KBM-7 (cell line): ENCODE data around the gene GTF3C2.
"Not testable (repeated sequence)": the region's sequence is repeated elsewhere in the genome, so short reads cannot be mapped to it uniquely, and the experiment has no call there.

Experiments used
- DNase-seq: peaks from one replicate; pipeline ENCODE4 v3.0.0-alpha.2; 2015
- in situ Hi-C: fragments of 300-500 bp; cut with MboI; formaldehyde crosslinking; loops from 2 replicates; pipeline ENCODE4 v1.14.3; 2020; ENCODE audit warnings: low sequenced_read_pairs, low pct_unique_long_range_greater_than_20kb, mixed read lengths

Gene GTF3C2

DNA sequence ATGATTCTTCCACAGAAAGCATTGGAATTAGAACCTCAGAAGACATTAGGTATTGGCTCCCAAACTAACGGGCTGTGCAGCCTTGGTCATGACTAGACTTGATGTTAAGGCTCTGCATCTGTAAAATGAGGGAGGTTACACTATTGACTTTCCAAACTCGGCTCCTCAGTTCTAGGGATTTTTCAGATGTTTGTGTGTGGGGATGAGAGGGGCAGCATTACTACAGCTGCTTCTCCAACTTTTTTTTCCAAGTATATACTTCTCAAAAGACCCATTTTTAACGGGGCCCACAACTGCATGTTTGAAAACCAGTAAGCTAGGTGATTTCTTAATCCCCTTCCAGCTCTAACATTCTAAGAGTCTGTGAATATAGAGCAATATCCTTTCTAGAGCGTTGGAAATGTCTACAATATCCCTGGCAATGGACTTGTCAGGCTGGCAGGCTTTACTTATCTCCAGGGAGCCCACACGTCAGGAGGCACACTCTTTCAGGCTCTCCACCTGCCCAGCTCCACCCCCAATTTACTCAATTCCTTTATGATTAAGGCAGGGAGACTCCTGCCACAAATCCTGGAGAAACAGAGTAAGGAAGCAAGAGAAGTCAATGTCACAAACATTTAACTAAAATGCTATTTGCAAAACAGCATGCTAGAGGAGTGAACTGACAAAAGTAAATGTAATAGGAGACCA lies 32.8 kb downstream of the GTF3C2 start:
- in situ Hi-C loops: no loop called here
- no peak for DNase-seq

DNA sequence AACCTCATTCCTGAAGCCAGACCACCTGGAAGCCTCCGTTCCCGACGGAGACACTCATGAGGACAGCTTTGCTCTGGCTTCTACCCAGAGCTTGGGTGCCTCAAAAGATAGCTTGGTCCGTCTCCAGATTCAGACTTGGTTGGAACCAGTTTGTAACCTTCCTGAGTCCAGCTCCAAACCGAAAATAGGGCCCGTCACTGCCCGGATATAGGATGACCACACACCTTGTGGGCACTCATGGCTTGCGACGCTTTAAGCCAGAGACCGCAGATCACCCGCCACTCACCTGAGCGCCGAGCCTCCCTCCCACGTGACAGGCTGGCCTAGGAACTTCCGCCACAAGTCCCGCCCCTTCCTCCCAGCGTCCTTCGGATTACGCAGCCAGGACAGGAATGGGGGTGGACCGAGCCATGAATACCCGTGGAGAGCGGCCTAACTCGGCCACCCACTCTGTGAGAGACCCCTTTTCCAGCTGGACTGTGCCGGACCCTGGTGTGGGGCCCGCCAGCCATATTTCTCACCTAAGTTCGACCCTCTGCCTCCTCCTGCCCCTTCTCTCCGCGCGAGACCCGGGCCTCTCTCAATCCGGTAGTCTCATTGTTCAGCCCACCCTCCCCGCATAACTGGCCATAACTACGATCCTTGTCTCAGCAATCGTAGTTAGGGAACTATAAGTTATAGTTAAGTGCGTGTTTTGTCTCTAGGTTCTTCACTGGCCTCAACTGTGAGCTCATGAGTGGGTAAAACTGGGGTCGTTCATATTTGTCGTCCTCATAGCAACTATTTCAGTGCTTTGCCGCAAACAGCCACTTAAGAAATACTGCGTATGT lies 33.6 kb downstream of the GTF3C2 start, which contains the start of gene MPV17:
Gene MPV17 (minus strand): TSS at position 332 of the 830 bp plus-strand sequence. CDS start 580 bp downstream, outside the sequence.
- in situ Hi-C loops: no loop called here
- DNase-seq: peak; percentile 89

DNA sequence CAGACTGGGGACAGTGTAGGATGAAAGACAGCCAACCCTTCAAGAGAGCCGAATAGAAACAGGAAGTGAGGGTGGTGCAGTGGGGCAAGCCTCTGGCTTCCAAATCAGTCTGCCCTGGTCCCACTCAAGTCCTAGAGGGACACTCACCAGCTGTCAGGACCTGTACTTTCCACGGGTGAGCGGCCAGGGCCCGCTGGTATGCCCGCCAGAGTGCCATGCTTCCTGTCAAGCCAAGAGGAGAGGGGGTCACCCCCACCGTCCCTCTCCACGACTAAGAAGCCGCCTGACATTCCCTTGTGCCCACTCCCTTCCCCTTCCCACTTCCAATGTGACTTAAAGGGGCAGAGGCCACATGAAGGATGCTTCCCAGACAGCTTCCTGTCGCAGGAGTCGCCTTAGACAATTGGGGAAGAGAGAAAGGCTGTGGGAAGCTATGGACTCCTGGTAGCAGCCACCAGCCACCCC lies 34.2 kb downstream of the GTF3C2 start:
- in situ Hi-C loops: no loop called here
- peak; percentile 48 for DNase-seq

DNA sequence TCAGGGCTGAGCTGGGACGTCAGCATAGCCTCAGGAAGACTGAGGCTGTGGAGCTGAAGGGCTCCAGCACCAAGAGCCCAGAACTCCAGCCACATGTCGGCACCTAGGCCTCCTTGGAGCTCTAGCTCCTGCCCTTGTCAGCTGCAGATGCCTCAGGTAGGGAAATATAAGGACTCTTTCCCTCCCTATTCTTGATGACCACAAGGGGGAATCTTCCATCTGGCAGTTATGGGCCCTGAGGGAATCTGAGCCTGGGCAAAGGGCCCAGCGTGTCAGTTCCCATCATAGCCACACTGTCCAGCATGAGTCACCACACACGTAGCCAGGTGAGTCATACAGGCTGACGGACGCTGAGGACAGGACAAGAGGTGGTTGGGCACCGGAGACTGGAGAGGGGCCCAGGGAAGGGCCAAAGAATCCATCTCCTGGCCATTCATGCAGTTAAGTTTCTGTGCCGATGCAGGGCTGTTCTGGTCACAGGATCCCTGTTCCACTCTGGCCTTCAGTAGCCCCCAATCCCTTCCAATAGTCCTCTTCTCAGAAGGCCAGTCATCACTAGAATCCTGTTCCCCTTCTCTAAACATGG lies 35.5 kb downstream of the GTF3C2 start:
- DNase-seq: no peak

DNA sequence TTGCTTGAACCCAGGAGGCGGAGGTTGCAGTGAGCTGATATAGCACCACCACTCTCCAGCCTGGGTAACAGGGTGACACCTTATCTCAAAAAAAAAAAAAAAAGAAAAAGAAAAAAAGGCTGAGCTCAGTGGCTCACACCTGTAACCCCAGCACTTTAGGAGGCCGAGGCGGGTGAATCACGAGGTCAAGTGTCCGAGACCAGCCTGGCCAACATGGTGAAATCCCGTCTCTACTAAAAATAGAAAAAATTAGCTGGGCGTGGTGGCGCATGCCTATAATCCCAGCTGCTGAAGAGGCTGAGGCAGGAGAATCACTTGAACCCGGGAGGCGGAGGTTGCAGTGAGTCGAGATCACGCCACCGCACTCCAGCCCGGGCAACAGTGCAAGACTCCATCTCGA lies 36.7 kb downstream of the GTF3C2 start:
- in situ Hi-C loops, DNase-seq: not testable (repeated sequence)

More for the DNA sequence above, 35.5 kb downstream of the GTF3C2 start:
- in situ Hi-C loops: no loop called here

DNA sequence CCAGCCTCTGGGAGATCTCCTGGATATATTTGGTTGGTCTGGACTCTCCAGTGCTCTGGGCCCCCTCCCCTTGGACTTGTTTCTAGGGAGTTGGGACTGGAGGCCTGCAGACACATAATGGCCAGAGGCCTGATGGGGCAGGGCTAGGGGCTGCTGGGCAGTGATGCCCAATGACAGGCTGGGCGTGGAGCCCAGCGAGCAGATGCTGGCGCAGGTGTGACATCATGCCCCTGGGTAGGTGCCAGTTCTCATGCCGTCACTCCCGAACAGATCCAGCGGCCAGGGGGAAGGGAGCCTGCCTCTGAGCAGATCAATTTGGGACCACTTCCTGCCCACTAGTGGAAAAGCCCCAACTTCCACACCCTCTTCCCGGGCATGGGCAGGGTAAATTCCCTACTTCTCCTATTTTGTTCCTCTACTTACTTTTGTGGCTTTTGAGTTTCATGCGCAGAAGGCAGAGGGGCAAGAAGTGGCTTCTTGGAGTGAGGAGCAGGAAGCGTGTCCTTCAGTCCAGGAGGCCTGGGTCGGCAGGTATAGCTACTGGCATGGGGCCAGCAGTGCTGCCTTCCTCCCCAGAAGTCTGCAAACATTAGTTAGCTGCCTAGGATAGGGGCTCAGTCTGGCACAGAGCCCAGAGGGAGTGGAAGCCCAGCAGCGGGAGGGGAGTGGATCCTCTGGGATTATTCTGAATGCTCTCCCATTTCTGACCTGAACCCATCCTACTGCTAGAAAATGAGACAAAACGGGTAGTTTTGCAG lies 39.7 kb downstream of the GTF3C2 start:
- no peak for DNase-seq
- in situ Hi-C loops: no loop called here

DNA sequence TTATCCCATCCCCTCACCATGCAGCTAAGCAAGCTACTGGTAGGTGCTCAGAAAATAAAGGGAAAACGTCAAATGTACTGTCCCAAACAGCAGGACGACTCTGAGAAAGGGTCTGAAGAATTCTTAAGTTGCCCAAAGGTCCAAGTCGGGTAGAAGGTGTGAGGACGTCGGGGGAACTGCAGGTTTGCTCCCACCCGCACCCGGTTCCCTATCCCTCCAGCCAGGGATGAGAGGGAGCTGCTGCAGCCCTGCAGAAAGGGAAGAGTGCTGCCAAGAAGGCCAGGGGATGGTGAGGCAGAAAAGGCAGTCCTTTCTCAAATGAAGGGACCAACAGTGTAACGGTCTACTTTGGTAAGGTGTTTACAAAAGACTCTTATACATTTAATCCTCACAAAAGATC lies 41.4 kb downstream of the GTF3C2 start:
- DNase-seq: no peak
- in situ Hi-C loops: no loop called here

DNA sequence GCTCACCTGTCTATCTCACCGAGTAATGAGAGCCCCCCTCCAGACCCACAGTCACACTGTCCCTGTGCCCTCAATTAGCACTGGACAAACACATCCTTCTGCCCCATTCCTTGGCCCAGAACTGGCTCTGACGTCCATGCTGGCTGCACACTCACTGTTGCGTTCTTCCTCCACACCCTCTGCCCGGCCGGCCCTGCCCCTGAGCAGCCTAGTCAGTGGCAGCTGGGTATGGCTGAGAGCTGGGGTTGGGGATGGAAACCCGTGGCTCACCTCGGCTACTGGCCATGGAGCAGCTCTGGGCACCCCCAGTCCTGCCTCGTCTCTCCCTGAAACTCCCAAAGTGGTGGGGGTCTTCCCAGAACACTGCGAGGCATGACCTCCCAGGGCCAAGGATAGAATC lies 41.9 kb downstream of the GTF3C2 start:
- no peak for DNase-seq
- in situ Hi-C loops: no loop called here

DNA sequence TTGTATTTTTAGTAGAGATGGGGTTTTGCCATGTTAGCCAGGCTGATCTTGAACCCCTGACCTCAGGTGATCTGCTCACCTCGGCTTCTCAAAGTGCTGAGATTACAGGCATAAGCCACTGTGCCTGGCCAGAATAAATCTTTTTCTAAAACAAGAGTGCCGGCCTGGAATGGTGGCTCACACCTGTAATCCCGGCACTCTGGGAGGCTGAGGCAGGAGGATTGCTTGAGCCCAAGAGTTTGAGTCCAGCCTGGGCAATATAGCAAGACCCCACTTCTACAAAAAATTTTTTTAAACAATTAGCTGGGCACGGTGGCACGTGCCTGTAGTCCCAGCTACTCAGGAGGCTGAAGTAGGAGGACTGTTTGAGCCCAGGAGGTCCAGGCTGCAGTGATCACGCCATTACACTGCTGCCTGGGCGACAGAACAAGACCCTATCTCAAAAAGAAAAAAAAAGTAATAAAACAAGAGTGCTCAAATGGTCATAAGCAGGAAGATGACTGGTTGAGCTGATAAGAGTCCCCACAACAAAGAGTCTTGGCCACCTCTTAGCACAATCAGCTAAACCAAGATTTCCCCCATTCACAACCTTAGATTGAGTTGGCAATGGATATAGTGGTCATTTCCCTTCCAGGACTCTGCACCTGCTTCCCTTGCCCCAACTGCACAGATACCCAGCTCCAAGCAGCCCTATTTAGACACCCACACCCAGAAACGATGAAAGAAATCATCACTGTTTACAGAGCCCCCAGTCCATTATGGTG lies 42.5 kb downstream of the GTF3C2 start:
- no peak for DNase-seq
- in situ Hi-C loops: no loop called here

DNA sequence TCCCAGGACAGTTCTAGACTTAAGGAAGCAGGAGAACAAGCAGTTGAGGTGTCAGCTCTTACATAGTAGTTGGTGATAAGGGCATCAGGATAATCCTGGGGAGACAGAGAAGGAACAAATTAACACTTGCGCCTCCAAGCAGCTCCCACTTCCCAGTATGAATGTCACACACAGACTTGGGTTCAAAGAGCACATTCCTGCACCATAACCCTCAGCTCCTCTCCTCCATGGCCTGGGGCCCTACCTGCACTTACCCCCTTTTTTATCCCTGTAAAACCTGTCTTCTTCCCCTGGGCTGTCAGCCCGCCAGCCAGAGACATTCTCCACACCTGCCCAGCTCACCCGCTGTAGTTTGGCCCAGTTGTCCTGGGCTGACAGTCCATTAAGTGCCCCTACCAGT lies 44.4 kb downstream of the GTF3C2 start:
- no peak for DNase-seq

DNA sequence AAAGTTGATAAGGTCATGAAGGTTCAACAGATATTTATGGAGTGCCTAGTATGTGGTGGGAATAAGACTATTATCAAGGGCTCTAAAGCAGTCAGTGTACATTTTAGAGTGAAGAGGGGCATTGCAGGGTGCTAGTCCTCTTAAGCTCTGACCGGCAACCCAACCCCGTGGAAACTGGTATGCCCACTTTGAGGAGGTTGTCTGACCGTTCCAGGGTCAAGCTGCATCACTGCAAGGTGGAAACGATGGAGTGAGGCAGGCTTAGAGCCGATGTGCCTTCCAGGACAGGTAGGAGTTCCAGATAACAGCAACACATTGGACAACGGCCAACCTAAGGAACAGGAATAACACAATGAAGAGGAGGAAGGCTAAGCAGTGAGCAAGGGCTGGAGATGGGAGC lies 46.9 kb downstream of the GTF3C2 start:
- in situ Hi-C loops: no loop called here

More for the DNA sequence above, 44.4 kb downstream of the GTF3C2 start:
- in situ Hi-C loops: no loop called here

DNA sequence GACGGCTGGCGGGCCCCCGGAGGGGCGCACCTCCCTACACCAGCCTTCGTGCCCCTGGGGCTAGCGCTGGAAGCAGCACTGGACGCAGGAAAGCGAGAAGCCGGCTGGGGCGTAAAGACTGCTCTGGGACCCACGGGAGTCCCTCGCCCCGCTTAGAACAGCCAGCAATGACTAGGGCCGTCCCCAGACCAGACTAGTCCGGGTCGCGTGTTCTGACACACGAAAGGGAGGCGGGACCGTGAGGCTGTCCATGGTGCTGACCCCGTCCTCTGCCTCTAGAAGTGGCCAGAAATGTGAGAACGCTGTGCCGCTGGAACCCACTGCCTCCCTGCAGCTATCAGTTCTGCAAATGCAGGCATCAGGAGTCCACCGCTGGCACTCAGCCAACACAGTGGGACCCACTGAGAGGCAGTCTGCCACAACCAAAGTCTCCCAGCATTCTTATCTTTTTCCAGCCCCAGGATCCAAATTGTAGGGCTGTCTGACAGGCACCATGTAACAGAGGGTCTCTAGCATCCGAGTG lies 48.1 kb downstream of the GTF3C2 start, which contains the start of gene UCN:
Gene UCN (minus strand): TSS at position 87 of the 523 bp plus-strand sequence. CDS start 550 bp downstream, outside the sequence.
- in situ Hi-C loops: no loop called here
- no peak for DNase-seq

More for the DNA sequence above, 46.9 kb downstream of the GTF3C2 start:
- no peak for DNase-seq

DNA sequence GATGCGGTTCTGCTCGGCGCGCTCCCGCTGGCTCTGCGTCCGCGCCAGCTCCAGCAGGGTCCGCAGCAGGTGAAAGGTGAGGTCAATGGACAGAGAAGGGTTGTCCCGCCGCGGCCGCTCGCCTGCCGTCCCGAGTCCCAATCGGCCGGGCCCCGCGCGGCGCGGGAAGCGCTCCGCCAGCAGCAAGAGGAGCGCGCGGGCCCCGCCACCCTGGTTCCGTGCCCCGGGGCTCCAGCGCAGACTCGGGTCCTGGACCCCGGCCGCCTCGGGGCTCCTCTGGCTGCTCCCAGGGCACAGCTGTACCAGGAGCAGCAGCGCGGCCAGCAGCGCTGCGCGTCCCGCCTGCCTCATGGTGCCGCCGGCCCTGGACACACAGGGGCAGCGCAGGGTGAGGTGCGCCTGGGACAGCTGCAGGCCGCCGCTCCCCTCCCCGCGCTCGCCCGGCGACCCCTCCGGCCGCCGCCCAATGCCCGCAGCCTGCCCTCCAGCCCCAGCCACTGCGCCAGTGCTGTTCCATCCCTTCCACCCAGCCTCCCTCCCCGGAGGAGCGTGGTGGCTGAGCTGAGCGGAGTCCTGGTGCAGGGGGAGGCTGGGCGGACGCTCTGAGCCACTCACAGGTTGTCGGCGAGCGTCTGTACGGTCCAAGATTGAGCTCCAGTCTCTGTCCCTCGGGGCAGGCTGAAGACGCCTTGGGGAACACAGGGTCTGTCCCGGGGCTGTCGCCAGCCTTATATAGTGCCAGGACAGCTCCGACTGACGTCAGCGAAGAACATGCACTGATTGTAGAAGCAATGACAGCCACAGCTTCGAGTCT lies 48.8 kb downstream of the GTF3C2 start:
- DNase-seq: no peak
- in situ Hi-C loops: no loop called here

DNA sequence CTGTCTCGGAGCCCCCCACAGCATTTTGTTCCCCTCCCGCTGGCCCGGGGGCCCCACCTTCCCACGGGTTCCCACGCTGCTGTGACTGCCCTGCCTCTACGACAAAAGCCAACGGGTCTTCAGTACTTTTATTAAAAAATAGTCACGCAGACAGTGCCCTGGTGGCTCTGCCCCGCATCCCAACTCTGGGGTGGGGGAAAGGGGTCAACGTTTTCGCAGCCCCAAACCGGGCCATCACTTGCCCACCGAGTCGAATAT lies 49.3 kb downstream of the GTF3C2 start:
- DNase-seq: no peak
- in situ Hi-C loops: no loop called here

DNA sequence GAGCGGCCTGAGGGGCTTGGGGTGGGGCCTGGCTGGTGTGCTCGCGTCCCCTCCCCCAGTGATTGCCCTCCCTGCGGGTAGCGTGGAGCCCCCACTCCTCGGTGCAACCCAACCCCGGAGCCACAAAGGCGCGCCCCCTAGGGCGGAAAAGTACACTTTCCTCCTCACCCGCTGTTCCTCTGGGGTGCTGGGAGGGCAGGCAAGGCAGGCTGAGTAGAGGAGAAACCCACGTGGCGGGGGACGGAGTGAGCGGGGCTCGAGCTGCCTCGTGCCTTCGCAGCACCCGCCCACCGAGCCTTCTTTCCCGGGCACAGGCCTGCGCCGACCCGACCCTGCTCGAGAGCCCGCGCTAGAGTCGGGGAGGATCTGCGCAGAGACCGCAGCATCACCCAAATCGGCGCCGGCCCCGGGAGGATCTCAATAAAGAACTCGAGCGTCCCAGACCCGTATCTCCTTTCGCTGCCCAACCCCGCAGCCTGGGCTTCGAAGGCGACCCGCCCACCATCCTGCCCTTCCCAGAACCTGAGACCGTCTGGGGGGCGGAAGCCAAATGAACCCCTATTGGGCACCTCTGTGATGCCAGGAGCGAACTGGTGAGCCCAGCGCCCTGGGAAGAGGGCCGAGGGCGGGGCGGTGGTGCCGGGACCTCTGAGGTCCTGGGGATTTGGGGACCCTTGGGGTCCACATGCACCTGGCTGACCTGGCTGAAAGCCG lies 49.8 kb downstream of the GTF3C2 start:
- in situ Hi-C loops: no loop called here
- DNase-seq: no peak

DNA sequence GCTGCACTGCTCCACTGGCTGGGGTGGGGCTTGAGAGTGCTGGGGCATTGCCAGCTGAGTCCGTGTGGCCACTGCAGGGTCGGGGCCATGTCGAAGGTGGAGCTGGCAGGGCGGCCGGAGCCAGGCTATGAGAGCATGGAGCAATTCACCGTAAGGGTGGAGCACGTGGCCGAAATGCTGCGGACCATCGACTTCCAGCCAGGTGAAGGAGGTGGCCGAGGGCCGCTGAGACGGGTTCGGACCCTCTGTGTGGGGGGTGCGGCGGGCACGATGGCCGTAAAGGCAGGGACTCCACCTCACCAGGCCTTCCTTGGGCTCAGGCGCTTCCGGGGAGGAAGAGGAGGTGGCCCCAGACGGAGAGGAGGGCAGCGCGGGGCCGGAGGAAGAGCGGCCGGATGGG lies 50.4 kb downstream of the GTF3C2 start:
- in situ Hi-C loops: no loop called here
- no peak for DNase-seq

DNA sequence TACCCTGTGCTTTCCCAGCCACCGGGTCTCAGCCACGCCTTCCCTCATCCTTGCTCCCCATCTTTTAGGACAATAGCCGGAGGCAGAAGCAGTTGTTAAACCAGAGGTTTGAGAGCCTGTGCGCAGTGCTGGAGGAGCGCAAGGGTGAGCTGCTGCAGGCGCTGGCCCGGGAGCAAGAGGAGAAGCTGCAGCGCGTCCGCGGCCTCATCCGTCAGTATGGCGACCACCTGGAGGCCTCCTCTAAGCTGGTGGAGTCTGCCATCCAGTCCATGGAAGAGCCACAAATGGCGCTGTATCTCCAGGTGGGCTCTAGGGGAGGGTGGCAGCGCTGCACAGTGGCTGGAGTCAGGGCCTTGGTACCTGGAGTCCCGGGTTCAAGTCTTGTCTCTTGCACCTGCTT lies 51.0 kb downstream of the GTF3C2 start:
- DNase-seq: no peak
- in situ Hi-C loops: no loop called here
